PC-3 (cell line): ENCODE measurements around the gene NUB1. TPM values are rescaled to one million over a fixed set of nuclear protein-coding genes. Genes with fewer than 3 reads are reported as not detected.

Source experiments
- ATAC-seq: fragments of 200-7000 bp; cut with Tn5 transposase; 2 replicates; pipeline ENCODE4 v1.9.1; 2020; ENCODE audit warnings: mild to moderate bottlenecking, moderate library complexity
- BruUV-seq: library from RNA; stranded (reverse); fragments of 400-500 nt; replicated peaks from 2 replicates; lab custom pipeline; 2021; lab: Mats Ljungman, UMichigan
- CTCF ChIA-PET: fragments of 300-600 bp; sonication (Branson Sonifier 250); formaldehyde crosslinking; loops from one replicate; lab custom pipeline; 2022; ENCODE audit warnings: antibody characterized with exemption; lab: Charles Lee
- POLR2A ChIA-PET: fragments of 300-600 bp; sonication (Branson Sonifier 250); formaldehyde crosslinking; loops from one replicate; lab custom pipeline; 2022; ENCODE audit warnings: antibody characterized with exemption; ENCODE audit not compliant: unreplicated experiment; lab: Charles Lee
- DNase-seq: peaks from one replicate; pipeline ENCODE4 v3.0.0-alpha.2; 2015
- H2AFZ ChIP-seq: fragments of 300-600 bp; sonication (generic); 2 replicates; pipeline ENCODE4 v1.6.0; 2016; ENCODE audit warnings: antibody characterized with exemption, low read length
- H3F3A ChIP-seq: fragments of 300-600 bp; sonication (generic); one replicate; pipeline ENCODE4 v1.6.0; 2017; ENCODE audit warnings: antibody characterized with exemption, low read length, control low read depth, mild to moderate bottlenecking; ENCODE audit not compliant: unreplicated experiment
- H3K27ac ChIP-seq: fragments of 300-600 bp; sonication (generic); 2 replicates; pipeline ENCODE4 v1.5.1; 2016; ENCODE audit warnings: mild to moderate bottlenecking, low read length
- H3K27me3 ChIP-seq: fragments of 300-600 bp; sonication (generic); 2 replicates; pipeline ENCODE4 v1.6.1; 2016; ENCODE audit warnings: low read length, mixed read lengths
- H3K36me3 ChIP-seq: fragments of 300-600 bp; sonication (generic); 2 replicates; pipeline ENCODE4 v1.6.1; 2016; ENCODE audit warnings: low read depth, mixed run types, low read length, mixed read lengths
- H3K4me1 ChIP-seq: fragments of 300-600 bp; sonication (generic); 2 replicates; pipeline ENCODE4 v1.5.1; 2016; ENCODE audit warnings: low read length; ENCODE audit not compliant: insufficient read depth
- H3K4me2 ChIP-seq: fragments of 300-600 bp; sonication (generic); 2 replicates; pipeline ENCODE4 v1.6.0; 2016; ENCODE audit warnings: low read length
- H3K4me3 ChIP-seq: fragments of 300-600 bp; sonication (generic); 2 replicates; pipeline ENCODE4 v1.5.1; 2016; ENCODE audit warnings: mild to moderate bottlenecking, low read length, mixed read lengths
- H3K79me2 ChIP-seq: fragments of 300-600 bp; sonication (generic); 2 replicates; pipeline ENCODE4 v1.6.1; 2017; ENCODE audit warnings: low read length, mixed read lengths
- H3K9ac ChIP-seq: fragments of 300-600 bp; sonication (generic); 2 replicates; pipeline ENCODE4 v1.6.0; 2016; ENCODE audit warnings: mild to moderate bottlenecking, low read length
- H3K9me2 ChIP-seq: fragments of 300-600 bp; sonication (generic); replicated peaks from 2 replicates; pipeline ENCODE4 v1.6.1; 2016; ENCODE audit warnings: mixed run types, low read length, mixed read lengths
- H3K9me3 ChIP-seq: fragments of 300-600 bp; sonication (generic); 2 replicates; pipeline ENCODE4 v1.6.1; 2016; ENCODE audit warnings: low read length, mixed read lengths
- H4K20me1 ChIP-seq: fragments of 300-600 bp; sonication (generic); 2 replicates; pipeline ENCODE4 v1.6.1; 2016; ENCODE audit warnings: low read length, mixed read lengths
- EZH2 ChIP-seq: fragments of 300-600 bp; sonication (generic); IDR thresholded peaks from one replicate; pipeline ENCODE4 v1.6.1; 2017; ENCODE audit warnings: antibody characterized with exemption, mild to moderate bottlenecking, low read length; ENCODE audit not compliant: unreplicated experiment
- EZH2phosphoT487 ChIP-seq: fragments of 300-600 bp; sonication (generic); IDR thresholded peaks from 2 replicates; pipeline ENCODE4 v1.6.1; 2018; ENCODE audit warnings: mild to moderate bottlenecking, antibody characterized with exemption, low read length, borderline replicate concordance
- intact Hi-C: fragments of 100-400 bp; cut with micrococcal nuclease; formaldehyde crosslinking; loops from 2 replicates; pipeline ENCODE4 v1.9.0; 2023
- total RNA-seq: library from RNA; depleted of rRNA; stranded (reverse); fragments of >200 nt; gene quantifications from 2 replicates; pipeline ENCODE4 v1.2.3, GENCODE V29; 2014
- TF ChIP-seq, protein P1 (sequence below): fragments of 300-600 bp; sonication (generic); conservative IDR thresholded peaks from 2 replicates; pipeline ENCODE4 v1.5.1; 2017; ENCODE audit warnings: antibody characterized with exemption, low read depth, mild to moderate bottlenecking, low read length

Gene NUB1
- total RNA-seq, 1 experiment from 2014 or later = 40.1 TPM

DNA sequence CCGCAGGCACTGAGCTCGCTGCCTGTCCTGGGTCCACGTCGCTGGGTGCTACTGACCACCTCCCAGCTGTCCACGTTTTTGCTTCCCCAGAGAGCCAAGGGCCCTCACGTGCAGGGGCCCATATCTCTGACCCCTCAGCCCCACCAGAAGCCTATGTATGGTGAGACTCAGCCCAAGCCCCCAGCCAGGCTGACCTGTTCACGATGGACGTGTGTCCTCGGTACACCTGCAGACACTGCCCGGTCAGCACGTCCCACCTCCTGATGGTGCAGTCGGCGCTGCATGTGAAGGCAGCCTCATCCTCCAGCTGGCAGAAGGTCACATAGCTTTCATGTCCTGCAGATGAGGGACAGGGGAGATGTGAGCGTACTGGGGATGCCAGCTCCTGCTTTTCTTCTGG is 58.3 kb downstream of the NUB1 start:
- no peak for ATAC-seq
- BruUV-seq = no TSS peak
- H2AFZ ChIP-seq = no peak overlapping the region
- no peaks in the 10 kb centered on the region for H3K9me2 ChIP-seq
- TF ChIP-seq, protein P1, sequence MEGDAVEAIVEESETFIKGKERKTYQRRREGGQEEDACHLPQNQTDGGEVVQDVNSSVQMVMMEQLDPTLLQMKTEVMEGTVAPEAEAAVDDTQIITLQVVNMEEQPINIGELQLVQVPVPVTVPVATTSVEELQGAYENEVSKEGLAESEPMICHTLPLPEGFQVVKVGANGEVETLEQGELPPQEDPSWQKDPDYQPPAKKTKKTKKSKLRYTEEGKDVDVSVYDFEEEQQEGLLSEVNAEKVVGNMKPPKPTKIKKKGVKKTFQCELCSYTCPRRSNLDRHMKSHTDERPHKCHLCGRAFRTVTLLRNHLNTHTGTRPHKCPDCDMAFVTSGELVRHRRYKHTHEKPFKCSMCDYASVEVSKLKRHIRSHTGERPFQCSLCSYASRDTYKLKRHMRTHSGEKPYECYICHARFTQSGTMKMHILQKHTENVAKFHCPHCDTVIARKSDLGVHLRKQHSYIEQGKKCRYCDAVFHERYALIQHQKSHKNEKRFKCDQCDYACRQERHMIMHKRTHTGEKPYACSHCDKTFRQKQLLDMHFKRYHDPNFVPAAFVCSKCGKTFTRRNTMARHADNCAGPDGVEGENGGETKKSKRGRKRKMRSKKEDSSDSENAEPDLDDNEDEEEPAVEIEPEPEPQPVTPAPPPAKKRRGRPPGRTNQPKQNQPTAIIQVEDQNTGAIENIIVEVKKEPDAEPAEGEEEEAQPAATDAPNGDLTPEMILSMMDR = no peak
- TF ChIP-seq EZH2 = no peak
- TF ChIP-seq EZH2phosphoT487 = no peak
- intact Hi-C loops = no loop called here
- ChIA-PET CTCF (no interaction called here), POLR2A (no interaction called here)
- no peaks in the 10 kb centered on the region for H4K20me1 ChIP-seq
- no peaks in the 10 kb centered on the region for H3K27me3 ChIP-seq
- DNase-seq = no peak
- no peak overlapping the region for H3K27ac ChIP-seq
- H3K9ac ChIP-seq = no peak overlapping the region
- H3K79me2 ChIP-seq = no peaks in the 10 kb centered on the region
- no peak overlapping the region for H3K4me2 ChIP-seq
- no peaks in the 10 kb centered on the region for H3F3A ChIP-seq
- H3K4me1 ChIP-seq = no peaks in the 10 kb centered on the region
- no peak overlapping the region for H3K4me3 ChIP-seq
- no peaks in the 10 kb centered on the region for H3K9me3 ChIP-seq
- no peaks in the 10 kb centered on the region for H3K36me3 ChIP-seq

DNA sequence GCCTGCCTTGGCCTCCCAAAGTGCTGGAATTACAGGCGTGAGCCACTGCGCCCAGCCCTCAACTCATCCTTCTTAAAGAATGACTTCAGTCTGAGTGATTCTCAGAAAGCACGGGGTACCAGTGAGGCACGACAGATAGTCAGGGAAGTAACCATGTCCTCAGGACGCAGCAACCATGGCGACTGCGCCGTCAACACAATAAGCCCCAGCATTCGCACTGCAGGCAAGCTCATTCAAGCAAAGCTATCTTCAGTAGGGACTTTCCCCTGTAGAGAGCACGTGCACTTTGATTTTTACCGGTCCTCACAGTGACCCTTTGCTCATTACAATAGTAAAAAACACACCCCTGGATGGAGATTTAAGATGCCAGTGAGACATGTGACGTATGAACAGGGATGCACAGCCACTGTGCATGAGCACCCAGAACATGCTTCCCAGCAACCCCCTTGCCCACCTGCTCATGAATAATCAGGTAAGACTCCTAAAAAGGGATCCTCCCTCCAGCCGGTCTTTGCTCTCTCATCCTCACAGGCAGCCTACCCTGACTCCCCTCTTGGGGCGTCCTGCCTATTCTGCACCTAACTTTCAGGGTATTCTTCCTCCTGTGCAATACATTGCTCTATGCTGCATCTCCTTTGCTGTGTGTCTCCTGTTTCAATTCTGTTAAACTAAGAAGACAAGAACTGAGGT is 59.2 kb downstream of the NUB1 start:
- Histone ChIP-seq H3K27ac (no peak overlapping the region), H3K4me3 (no peak overlapping the region), H2AFZ (no peak overlapping the region), H3K36me3 (no peaks in the 10 kb centered on the region), H3F3A (no peaks in the 10 kb centered on the region), H3K9me3 (no peaks in the 10 kb centered on the region), H3K4me2 (no peak overlapping the region), H3K27me3 (no peaks in the 10 kb centered on the region), H3K9me2 (no peaks in the 10 kb centered on the region), H4K20me1 (no peaks in the 10 kb centered on the region), H3K9ac (no peak overlapping the region), H3K4me1 (no peaks in the 10 kb centered on the region), H3K79me2 (no peaks in the 10 kb centered on the region)
- POLR2A ChIA-PET = no interaction called here
- ATAC-seq = no peak
- intact Hi-C loops = no loop called here
- CTCF ChIA-PET = no interaction called here
- DNase-seq = no peak
- TF ChIP-seq EZH2 (no peak), EZH2phosphoT487 (no peak)
- TF ChIP-seq, protein P1 = no peak
- no TSS peak for BruUV-seq

DNA sequence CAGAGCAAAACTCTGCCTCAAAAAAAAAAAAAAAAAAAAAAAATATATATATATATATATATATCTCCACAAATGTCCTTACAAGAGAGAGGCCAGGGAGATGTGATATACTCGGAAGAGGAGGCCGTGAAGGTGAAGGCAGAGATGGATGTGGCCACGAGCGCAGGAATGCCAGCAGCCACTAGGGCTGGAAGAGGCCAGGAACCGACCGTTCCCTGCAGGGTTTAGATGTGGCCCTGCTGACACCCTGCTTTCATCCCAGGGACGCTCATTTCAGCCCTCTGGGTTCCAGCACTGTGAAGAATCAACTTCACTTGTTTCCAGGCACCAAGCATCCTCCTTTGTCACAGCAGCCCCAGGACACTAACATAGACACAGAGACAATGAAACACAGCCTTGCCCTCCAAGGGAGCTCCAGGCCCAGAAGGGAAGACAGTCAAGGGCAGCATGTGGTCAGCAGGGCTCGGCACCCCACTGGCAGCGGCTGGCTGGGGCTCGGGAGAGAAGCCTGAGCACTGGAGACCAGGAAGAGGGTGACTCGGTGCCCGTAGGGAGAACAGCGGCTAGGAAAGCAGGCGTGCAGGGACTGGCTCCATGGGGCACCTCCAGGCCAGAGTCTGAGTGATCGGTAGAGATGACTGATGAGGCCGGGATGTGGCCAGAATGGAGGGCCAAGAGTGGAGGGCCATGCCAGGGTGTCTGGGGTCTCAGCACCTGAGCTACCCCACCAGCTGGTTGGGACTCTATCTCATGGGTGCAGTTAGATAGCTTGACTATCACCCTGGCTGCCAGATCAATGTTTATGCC is 60.6 kb downstream of the NUB1 start:
- Histone ChIP-seq H3F3A (no peaks in the 10 kb centered on the region), H2AFZ (no peak overlapping the region), H3K27me3 (no peaks in the 10 kb centered on the region), H3K36me3 (no peaks in the 10 kb centered on the region), H3K4me2 (no peak overlapping the region), H3K79me2 (no peaks in the 10 kb centered on the region), H3K4me1 (no peaks in the 10 kb centered on the region), H3K27ac (no peak overlapping the region), H4K20me1 (no peaks in the 10 kb centered on the region), H3K9me2 (no peaks in the 10 kb centered on the region), H3K9me3 (no peaks in the 10 kb centered on the region), H3K4me3 (no peak overlapping the region), H3K9ac (no peak overlapping the region)
- no peak for DNase-seq
- no peak for TF ChIP-seq EZH2phosphoT487
- ChIA-PET CTCF (no interaction called here), POLR2A (no interaction called here)
- ATAC-seq = no peak
- BruUV-seq = no TSS peak
- intact Hi-C loops = no loop called here
